ENCODE results near the gene CCDC80.
A peak's percentile ranks its signal among the peaks of the same experiment; 100 is the strongest.

Gene CCDC80

GRCh38 chr3:112637700-112638099 lies 3.2 kb downstream of the CCDC80 start:
- TF ChIP-seq TEAD4 (IDR thresholded peaks at IDR 0.05) (no peak), FOXM1 (IDR thresholded peaks at IDR 0.05; ENCODE audit: borderline replicate concordance, low read depth) (no peak), YY1 (IDR thresholded peaks at IDR 0.05; ENCODE audit: low read depth) (no peak), ZBTB7A (IDR thresholded peaks at IDR 0.05; ENCODE audit: low read depth) (no peak), REST (IDR thresholded peaks at IDR 0.05; ENCODE audit: low read depth) (no peak), NFIC (IDR thresholded peaks at IDR 0.05) (no peak), MAX (IDR thresholded peaks at IDR 0.05) (no peak), USF1 (IDR thresholded peaks at IDR 0.05) (no peak), EGR1 (IDR thresholded peaks at IDR 0.05) (no peak), EP300 (IDR thresholded peaks at IDR 0.05; ENCODE audit: borderline replicate concordance) (no peak)

- TF ChIP-seq FOXM1 (IDR thresholded peaks at IDR 0.05; ENCODE audit: borderline replicate concordance, low read depth), result no peak
These were observed 5.3 kb downstream of the CCDC80 start for GRCh38 chr3:112635674-112636073.

- no peak for TF ChIP-seq MAX (IDR thresholded peaks at IDR 0.05)
These were observed 6.0 kb downstream of the CCDC80 start for GRCh38 chr3:112634786-112635541.

GRCh38 chr3:112633757-112634156 lies 7.2 kb downstream of the CCDC80 start:
- TF ChIP-seq EGR1 (IDR thresholded peaks at IDR 0.05) (no peak), NFIC (IDR thresholded peaks at IDR 0.05) (peak; percentile 29; the same call in 1 of the 2 replicates)

GRCh38 chr3:112633191-112633590 lies 7.8 kb downstream of the CCDC80 start:
- TF ChIP-seq ZBTB7A (IDR thresholded peaks at IDR 0.05; ENCODE audit: low read depth), result no peak
- no peak for TF ChIP-seq CEBPB (IDR thresholded peaks at IDR 0.05)
- no peak for TF ChIP-seq EP300 (IDR thresholded peaks at IDR 0.05; ENCODE audit: borderline replicate concordance)
- TF ChIP-seq NFIC (IDR thresholded peaks at IDR 0.05), result no peak
- TF ChIP-seq EGR1 (IDR thresholded peaks at IDR 0.05), result no peak
- TF ChIP-seq REST (IDR thresholded peaks at IDR 0.05; ENCODE audit: low read depth), result no peak
- TF ChIP-seq FOXM1 (IDR thresholded peaks at IDR 0.05; ENCODE audit: borderline replicate concordance, low read depth), result no peak
- TF ChIP-seq TAF1 (IDR thresholded peaks at IDR 0.05; ENCODE audit: low read depth), result no peak
- TF ChIP-seq MAX (IDR thresholded peaks at IDR 0.05), result no peak
- no peak for TF ChIP-seq TCF12 (IDR thresholded peaks at IDR 0.05; ENCODE audit: low read depth)
- TF ChIP-seq RAD21 (IDR thresholded peaks at IDR 0.05; ENCODE audit: low read depth), result no peak
- TF ChIP-seq CREB1 (IDR thresholded peaks at IDR 0.05; ENCODE audit: low read depth), result no peak
- TF ChIP-seq YY1 (IDR thresholded peaks at IDR 0.05; ENCODE audit: low read depth), result no peak
- no peak for TF ChIP-seq TEAD4 (IDR thresholded peaks at IDR 0.05)
- no peak for TF ChIP-seq USF1 (IDR thresholded peaks at IDR 0.05)

- TF ChIP-seq TEAD4 (IDR thresholded peaks at IDR 0.05) (no peak), REST (IDR thresholded peaks at IDR 0.05; ENCODE audit: low read depth) (no peak), NFIC (IDR thresholded peaks at IDR 0.05) (no peak), CEBPB (IDR thresholded peaks at IDR 0.05) (no peak), RAD21 (IDR thresholded peaks at IDR 0.05; ENCODE audit: low read depth) (no peak), EGR1 (IDR thresholded peaks at IDR 0.05) (no peak), FOXM1 (IDR thresholded peaks at IDR 0.05; ENCODE audit: borderline replicate concordance, low read depth) (no peak)
These were observed 8.3 kb downstream of the CCDC80 start for GRCh38 chr3:112632596-112632995.
